Transverse colon (tissue), 4 donors: Measurements from ENCODE around the gene HIP1.
"Not testable (repeated sequence)": the region's sequence is repeated elsewhere in the genome, so short reads cannot be mapped to it uniquely, and the experiment has no call there.

ENCODE experiments used
- POLR2AphosphoS5 ChIP-seq, 3 donors: sonication (generic); formaldehyde crosslinking; IDR thresholded peaks; one replicate each; pipeline ENCODE4 v1.6.1; 2016; ENCODE audit warnings: antibody characterized with exemption in 3 of 3
- TF ChIP-seq, protein P1 (sequence below), 5 experiments: fragments of 200-600 bp in 3 of 5; fragments of 450-650 bp in 2 of 5; sonication (generic) in 3 of 5; IDR thresholded peaks; 1 replicate in 2 of 5; 2 replicates in 3 of 5; pipeline ENCODE4 v1.5.1; 2016 to 2017; ENCODE audit warnings: antibody characterized with exemption in 5 of 5, inconsistent platforms in 3 of 5, mild to moderate bottlenecking in 2 of 5, moderate library complexity in 1 of 5

DNA sequence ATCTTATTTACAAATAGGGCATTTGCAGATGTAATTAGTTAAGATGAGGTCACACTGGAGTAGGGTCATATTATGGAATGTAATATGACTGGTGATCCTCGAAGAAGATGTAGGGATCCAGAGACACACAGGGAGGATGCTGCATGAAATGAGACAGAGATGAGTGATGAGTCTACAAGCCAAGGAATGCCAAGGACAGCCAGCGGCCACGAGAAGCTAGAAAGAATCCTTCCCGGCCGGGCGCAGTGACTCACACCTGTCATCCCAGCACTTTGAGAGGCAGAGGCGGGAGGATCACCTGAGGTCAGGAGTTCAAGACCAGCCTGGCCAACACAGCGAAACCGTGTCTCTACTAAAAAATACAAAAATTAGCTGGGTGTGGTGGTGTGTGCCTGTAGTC, 135.9 kb downstream of the HIP1 start:
- TF ChIP-seq, protein P1, sequence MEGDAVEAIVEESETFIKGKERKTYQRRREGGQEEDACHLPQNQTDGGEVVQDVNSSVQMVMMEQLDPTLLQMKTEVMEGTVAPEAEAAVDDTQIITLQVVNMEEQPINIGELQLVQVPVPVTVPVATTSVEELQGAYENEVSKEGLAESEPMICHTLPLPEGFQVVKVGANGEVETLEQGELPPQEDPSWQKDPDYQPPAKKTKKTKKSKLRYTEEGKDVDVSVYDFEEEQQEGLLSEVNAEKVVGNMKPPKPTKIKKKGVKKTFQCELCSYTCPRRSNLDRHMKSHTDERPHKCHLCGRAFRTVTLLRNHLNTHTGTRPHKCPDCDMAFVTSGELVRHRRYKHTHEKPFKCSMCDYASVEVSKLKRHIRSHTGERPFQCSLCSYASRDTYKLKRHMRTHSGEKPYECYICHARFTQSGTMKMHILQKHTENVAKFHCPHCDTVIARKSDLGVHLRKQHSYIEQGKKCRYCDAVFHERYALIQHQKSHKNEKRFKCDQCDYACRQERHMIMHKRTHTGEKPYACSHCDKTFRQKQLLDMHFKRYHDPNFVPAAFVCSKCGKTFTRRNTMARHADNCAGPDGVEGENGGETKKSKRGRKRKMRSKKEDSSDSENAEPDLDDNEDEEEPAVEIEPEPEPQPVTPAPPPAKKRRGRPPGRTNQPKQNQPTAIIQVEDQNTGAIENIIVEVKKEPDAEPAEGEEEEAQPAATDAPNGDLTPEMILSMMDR (IDR thresholded peaks at IDR 0.05): not testable (repeated sequence)
- not testable (repeated sequence) for TF ChIP-seq POLR2AphosphoS5 (IDR thresholded peaks at IDR 0.05)
